Vagina (tissue), 2 donors: ENCODE measurements around the gene RPTOR.

ENCODE experiments used
- CTCF ChIP-seq, 3 experiments: fragments of 450-650 bp in 2 of 3; fragments of 200-600 bp in 1 of 3; sonication (generic) in 1 of 3; IDR thresholded peaks; one replicate each; pipeline ENCODE4 v1.5.1; 2017 to 2019; ENCODE audit warnings: antibody characterized with exemption in 3 of 3, mild to moderate bottlenecking in 2 of 3, moderate library complexity in 2 of 3
- POLR2A ChIP-seq, 2 donors: fragments of 450-650 bp; IDR thresholded peaks; one replicate each; pipeline ENCODE4 v1.6.1; 2017; ENCODE audit warnings: antibody characterized with exemption in 2 of 2, mild to moderate bottlenecking in 2 of 2, moderate library complexity in 2 of 2
- POLR2AphosphoS5 ChIP-seq, 2 donors: sonication (generic); formaldehyde crosslinking; IDR thresholded peaks; one replicate each; pipeline ENCODE4 v1.9.0; 2017; ENCODE audit warnings: antibody characterized with exemption in 2 of 2, mild to moderate bottlenecking in 2 of 2, low read depth in 1 of 2; ENCODE audit not compliant: insufficient read depth in 1 of 2

DNA sequence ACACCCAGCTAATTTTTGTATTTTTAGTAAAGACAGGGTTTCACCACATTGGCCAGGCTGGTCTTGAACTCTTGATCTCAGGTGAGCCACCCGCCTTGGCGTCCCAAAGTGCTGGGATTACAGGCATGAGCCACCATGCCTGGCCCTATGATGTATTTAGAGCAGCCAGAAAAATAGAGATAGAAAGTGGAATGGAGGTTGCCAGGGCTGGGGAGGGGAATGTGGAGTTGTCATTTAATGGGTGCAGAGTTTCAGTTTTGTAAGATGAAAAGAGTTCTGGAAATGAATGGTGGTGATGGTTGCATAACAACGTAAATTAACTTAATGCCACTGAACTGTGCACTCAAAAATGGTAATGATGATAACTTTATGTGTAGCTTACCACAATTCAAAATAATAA is 36.7 kb upstream of the RPTOR start:
- TF ChIP-seq CTCF (IDR thresholded peaks at IDR 0.05), result no peak
- TF ChIP-seq POLR2A (IDR thresholded peaks at IDR 0.05), result no peak
- no peak for TF ChIP-seq POLR2AphosphoS5 (IDR thresholded peaks at IDR 0.05; ENCODE audit: insufficient read depth in 1 of 2, low read depth in 1 of 2)
